GM12864 (cell line): Measurements from ENCODE around the gene RUSC1.

Experiments used
- DNase-seq: peaks from one replicate; pipeline ENCODE4 v3.0.0-alpha.2; 2011; ENCODE audit warnings: low read depth
- H3K4me3 ChIP-seq: 2 replicates; pipeline ENCODE4 v1.5.1; 2011; ENCODE audit warnings: mild to moderate bottlenecking, low read depth, low read length, control low read depth
- CTCF ChIP-seq: IDR thresholded peaks from 2 replicates; pipeline ENCODE4 v1.5.1; 2011; ENCODE audit warnings: low read depth, mild to moderate bottlenecking, moderate library complexity, low read length, control low read depth, inconsistent platforms; ENCODE audit errors: missing control alignments

RUSC1 gene

GRCh38 chr1:155320661-155321617, at the start of gene RUSC1:
RUSC1 (plus strand) TSS chr1:155320894; CDS start chr1:155321774, 880 bp downstream.
- no peak for TF ChIP-seq CTCF
- DNase-seq = no peak
- H3K4me3 ChIP-seq = no peak within 1 kb of the TSS

DNA sequence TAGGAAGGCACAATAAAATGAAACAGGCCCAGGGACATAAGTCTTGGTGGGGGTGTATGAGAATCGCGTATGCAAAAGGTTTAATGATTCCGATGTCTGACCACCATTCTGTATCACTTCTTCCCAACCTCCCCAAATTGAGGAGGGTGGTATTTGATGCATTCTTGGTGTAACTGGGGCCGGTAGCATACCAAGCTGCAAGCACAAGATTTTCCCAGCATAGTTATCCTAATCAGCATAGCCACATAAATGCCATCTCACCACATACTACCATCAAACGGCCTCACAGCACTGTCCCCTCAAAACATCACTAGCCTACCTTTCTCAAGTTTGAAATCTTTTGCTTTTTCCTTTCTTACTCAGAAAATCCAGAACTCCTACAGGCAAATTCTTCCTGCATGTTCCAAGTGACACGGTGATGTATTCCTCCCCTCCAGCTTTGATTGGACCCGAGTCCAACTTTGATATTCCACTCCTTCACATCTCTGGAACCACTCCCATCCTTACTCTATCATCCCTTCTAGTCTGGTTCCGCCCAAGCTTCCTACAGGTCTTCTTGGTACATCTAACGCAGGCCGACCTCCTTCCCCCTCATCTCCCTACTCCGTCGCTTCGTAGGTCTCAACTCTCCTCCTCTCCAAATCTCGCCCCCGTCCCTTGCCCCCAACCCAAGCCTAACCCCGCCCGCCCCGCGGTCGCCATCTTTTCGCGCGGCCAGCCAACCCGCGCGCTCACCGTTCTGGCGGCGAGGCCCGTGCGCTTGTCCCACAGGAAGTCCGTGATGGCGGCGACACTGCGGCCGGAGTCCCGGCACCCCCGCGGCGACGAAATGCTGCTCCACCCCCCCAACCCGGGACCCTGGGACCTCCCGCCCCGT, 48.0 kb upstream of the RUSC1 start:
- H3K4me3 ChIP-seq = peak overlapping the region; percentile 99
- no peak for TF ChIP-seq CTCF
- DNase-seq = no peak

GRCh38 chr1:155273343-155274245, 47.1 kb upstream of the RUSC1 start, which contains the start of gene CLK2:
CLK2 (minus strand) TSS chr1:155273504; CDS start chr1:155270977, 2,527 bp downstream.
- no peak for TF ChIP-seq CTCF
- peak within 1 kb of the TSS; percentile 99 for H3K4me3 ChIP-seq
- peak; percentile 85 for DNase-seq

DNA sequence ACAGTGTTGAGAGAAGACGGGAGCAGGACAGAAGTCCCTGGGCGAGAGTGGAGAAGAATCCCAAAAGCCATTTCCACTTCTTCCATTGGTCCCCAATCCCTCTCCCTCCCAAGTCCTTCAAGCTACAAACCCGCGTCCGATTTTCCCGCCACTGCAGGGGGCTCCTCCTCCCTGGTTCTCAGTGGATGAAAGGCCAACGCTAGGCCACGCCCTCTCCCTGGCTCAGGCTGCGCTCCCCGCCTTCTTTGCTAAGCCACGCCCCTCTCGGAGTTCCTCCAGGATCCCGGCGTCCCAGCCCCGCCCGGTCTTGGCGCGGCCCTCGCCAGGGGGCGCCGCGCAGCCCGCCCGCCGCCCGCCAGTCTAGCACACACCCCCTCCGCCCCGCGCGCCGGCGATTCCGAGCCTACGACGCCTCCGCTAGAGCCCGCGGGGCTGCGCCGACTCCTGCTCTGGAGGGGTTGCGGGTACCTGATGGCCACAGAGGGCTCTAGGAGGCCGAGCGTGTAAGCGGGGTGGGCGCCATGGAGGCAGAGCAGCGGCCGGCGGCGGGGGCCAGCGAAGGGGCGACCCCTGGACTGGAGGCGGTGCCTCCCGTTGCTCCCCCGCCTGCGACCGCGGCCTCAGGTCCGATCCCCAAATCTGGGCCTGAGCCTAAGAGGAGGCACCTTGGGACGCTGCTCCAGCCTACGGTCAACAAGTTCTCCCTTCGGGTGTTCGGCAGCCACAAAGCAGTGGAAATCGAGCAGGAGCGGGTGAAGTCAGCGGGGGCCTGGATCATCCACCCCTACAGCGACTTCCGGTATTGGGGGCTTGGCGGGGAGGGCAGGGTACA, 43.4 kb upstream of the RUSC1 start, which contains the start of gene HCN3:
Gene HCN3, plus strand, starts transcription at position 394 of the 832 bp plus-strand sequence. Its CDS starts 128 bp downstream, at position 522.
- DNase-seq = peak; percentile 79
- H3K4me3 ChIP-seq = peak within 1 kb of the TSS; percentile 69
- peak; percentile 59 for TF ChIP-seq CTCF

GRCh38 chr1:155277902-155278688, 42.6 kb upstream of the RUSC1 start:
- no peak for DNase-seq
- peak; percentile 67 for TF ChIP-seq CTCF
- H3K4me3 ChIP-seq = peak overlapping the region; percentile 69
